NK-92 (cell line): Measurements from ENCODE around the gene TTC27.

ENCODE experiments used
- DNase-seq: peaks from one replicate; lab custom pipeline; 2025; ENCODE audit not compliant: unreplicated experiment; lab: John Stamatoyannopoulos, UW

TTC27 gene

DNA sequence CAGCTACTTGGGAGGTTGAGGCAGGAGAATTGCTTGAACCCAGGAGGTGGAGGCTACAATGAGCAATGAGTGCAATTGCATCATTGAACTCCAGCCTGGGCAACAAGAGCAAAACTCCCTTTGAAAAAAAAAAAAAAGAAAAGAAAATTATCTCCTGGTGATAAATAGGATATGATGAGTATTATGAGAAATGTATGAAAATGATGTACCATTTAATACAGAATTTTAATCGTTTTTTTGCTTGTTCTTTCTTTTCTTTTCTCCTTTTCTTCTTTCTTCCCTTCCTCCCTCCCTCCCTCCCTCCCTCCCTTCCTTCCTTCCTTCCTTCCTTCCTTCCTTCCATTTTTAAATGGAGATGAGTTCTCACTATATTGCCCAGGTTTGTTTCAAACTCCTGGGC lies 40.4 kb downstream of the TTC27 start:
- no peak for DNase-seq

DNA sequence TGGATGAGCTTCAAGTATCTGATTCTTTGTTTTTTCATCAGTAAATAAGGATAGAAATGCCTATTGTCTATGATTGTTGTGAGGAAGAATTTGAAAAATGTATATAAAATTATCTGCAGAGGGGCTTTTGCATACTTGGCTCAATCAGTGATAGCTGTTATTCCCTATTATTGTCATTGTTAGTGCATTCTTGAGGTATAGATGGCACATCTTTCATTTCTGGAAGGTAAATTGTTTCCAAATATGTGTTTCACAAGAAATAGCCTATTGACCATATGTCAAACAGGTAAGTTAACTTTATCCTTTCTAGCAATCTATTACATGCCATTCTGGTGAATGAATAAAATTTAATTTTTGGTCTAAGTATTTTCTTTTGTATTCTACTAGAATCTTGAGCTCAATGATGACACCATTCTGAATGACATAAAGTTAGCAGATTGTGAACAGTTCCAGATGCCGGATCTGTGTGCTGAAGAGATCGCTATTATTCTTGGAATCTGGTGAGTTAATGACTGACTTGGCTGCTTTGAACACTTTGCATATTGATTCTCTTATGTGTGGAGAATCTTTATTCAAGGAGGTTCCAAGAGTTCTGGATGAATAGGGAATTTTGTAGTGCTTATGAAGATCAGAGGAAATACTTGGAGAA lies 44.2 kb downstream of the TTC27 start:
- DNase-seq: no peak

DNA sequence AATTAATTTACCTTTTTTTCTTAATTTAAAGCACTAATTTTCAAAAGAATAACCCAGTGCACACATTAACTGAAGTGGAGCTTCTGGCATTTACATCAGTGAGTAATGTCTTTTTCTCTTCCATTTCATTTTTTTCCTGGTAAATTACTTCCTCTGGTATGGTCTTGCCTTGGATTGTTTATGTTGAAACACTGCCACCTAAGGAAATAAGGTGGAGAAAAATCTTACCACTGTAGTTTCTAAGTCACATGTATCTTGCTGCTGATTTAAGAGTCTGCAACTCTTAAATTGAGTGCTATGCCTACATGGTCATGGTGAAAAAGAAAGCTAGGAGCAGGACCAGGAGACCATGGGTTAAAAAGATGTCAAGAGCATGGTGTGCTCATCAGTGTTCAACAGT lies 51.0 kb downstream of the TTC27 start:
- no peak for DNase-seq

DNA sequence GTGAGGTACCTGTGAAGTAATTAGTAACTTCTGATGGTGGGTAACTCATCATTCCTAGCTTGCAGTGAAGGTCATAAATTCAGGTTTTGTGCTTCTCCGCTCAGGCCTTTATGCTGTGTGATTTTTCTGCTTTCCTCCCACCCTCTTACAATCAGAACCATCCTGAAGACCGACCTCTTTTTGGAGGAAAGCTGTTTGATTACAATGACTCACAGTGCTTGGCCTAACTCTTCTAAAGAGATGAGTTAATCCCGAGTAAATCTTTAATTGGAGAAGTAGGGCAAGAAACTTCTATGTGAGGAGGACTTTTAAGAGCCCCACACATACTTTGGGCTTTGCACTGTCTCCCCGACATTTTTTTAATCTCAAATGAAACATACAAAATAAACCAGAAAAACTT lies 53.1 kb downstream of the TTC27 start:
- DNase-seq: no peak

DNA sequence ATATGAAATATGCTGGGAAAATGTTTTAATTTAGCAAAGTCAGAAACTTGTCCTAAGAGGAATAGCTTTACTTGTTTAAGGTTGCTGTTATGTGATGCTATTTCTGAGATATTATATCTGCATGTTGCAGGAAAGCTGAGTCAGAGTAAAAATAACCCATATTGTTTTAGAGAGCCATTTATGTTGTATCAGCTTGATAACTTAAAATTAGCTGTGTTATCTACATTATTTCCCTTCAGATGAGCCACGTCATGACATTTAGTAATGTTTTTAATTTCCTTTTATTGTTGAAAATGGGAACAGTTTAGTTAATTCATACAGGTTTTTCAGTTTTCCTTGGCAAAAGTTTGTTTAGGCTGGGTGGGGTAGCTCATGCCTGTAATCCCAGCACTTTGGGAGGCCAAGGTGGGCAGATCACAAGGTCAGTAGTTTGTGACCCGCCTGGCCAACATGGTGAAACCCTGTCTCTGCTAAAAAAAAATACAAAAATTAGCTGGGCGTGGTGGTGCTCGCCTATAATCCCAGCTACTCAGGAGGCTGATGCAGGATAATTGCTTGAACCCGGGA lies 55.8 kb downstream of the TTC27 start:
- no peak for DNase-seq

DNA sequence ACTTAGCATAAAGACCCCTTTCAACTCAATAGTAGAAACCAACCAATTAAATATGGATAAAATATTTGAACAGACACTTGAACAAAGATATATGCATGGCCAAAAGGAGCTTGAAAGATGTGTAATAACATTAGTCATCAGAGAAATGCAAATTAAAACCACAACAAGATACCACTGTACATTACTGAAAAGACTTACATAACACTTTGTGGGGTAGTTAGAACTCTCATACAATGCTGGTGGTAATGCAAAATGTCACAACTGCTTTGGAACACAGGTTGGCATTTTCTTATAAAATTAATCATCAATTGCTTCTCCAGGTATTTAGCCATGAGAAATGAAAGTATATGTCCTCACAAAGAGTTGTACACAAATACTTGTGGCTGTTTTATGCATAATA lies 60.7 kb downstream of the TTC27 start:
- DNase-seq: no peak

DNA sequence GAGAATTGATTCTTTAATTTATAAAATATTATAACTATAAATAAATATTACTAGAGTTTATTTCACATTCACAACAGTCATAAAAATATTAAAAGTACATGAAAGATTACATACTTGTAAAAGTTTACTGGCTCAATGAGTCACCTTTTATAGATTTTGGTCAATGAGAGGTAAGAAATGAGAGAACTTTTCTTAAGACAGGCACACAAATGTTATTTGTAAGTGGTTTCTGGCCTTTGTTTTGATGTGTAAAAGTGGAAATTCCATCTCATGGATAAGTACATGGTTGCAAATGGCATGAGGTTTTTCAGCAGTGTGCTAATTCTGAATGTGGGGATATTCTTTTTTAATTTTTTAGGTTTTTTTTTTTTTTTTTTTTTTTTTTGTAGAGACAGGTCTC lies 63.8 kb downstream of the TTC27 start:
- no peak for DNase-seq

DNA sequence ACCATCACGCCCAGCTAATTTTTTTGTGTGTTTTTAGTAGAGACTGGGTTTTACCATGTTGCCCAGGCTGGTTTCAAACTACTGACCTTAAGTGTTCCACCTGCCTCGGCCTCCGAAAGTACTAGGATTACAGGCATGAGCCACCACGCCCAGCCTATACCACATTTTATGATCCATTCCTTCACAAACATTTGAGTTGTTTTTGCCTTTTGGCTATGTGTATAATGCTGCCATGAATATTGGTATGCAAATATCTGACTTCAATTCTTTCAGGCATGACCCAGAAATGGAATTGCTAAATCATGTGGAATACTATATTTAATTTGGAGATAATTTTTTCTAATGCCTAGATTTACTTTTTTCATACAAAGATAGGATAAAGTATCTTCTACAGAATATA lies 68.6 kb downstream of the TTC27 start:
- no peak for DNase-seq

DNA sequence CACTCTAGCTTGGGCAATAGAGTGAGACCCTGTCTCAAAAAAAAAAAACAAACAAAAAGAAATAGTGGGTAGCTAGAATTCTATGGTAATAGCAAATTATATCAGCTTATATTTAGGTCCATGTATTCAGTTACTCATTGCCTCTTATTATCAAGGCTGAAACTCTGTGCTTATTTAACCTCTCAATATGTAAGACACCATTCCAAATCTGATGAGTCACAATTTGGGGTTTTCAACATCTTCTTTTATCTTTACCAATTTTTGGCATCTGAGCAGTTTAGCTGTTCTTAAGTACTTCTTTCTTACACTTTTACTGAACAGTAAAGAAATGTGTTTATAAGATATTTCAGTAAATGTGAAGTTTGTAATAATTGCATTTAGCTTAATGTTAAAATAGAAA lies 69.3 kb downstream of the TTC27 start:
- no peak for DNase-seq

DNA sequence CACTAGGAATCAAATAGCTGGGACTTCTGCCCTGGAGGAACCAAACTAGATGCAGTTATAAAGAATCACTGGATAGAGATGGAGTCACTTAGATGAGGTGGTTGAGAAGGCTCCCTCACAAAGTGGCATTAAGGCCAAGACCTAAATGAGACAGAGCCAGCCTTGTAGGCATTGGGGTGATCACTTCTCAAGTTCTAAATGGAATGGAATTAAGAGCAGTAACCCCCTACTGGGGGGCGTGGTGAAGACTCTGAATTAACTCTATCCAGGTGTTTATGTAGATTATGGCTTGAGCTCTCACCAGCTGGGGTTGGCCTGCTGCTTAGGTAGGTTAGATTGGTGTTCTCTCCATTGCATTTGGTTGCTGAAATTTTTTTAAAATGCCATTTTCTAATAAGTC lies 71.3 kb downstream of the TTC27 start:
- DNase-seq: no peak

DNA sequence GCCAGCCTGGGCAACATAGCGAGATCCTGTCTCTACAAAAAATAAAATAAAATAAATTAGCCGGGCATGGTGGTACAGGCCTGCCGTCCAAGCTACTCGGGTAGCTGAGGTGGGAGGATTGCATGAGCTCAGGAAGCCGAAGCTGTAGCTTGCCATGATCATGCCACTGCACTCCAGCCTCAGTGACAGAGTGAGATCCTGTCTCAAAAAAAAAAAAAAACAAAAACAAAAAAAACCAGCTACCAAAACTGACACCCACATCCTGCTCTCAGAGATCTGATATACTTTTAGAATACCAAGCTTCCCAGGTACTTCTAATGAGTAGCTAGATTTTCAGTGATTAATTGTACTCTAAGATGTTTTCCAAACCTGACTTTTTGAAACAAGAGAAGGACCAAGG lies 74.0 kb downstream of the TTC27 start:
- no peak for DNase-seq

DNA sequence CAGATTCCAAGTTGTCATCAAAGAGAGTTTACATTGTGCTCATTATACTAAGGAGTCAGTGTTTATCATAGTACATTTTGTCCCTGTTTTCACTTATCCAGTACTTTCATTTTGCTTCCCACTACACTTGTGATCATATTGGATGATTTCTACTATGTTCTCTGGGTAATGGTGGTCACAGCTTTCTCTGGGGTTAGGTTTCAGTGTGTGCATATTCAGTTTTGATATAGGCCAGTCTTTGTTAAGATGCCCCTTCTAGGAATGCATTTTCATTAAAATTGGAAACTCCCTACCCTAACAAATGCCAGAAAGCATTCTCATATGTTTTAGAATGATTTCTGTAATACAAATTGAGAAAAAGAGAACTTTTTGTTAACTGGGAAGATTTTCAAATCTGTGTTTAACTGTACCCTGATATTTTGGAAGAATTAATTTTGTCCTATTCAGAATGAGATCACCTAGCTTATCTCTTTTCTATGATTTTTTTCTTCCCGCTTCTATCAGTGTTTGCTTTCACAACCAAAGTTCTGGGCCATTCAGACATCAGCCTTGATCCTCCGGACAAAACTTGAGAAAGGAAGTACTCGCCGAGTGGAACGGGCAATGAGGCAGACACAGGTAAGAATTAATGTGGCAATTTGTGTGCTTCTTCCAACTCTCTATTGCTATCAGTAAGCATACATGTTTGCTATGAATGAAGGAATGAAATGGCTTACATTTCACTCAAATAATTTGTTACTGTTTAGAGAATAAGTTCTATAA lies 74.6 kb downstream of the TTC27 start:
- no peak for DNase-seq

DNA sequence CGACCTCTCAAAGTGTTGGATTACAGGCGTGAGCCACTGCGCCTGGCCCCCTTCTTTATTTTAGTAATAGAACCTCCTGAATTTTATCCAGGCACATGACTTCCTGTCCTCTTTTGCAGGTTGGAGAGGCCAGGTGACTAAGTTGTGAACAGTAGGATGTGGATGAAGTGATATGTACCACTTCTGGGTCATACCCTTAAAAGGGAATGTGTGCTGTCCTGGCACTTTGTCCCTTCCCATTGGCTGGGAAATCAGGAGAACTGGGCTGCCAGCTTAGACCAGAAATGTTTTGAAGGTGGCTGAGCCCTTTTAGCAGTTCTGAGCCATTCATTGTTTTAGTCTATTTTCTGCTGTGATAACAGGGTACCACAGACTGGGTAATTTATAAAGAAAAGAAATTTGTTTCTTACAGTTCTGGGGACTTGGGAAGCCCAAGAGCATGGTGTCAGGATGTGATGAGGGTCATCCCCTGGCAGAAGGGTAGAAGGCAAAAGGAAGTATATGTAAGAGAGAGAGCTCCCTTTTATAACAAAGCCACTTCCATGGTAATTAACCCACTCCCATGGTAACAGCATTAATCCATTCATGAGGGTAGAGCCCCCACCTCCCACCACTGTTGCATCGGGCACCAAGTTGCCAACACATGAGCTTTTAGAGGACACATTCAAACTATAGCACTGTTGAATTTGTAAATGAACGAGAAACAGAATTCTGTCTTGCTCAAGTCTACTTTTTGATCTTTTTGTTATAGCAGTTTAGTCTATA lies 79.1 kb downstream of the TTC27 start:
- DNase-seq: no peak

DNA sequence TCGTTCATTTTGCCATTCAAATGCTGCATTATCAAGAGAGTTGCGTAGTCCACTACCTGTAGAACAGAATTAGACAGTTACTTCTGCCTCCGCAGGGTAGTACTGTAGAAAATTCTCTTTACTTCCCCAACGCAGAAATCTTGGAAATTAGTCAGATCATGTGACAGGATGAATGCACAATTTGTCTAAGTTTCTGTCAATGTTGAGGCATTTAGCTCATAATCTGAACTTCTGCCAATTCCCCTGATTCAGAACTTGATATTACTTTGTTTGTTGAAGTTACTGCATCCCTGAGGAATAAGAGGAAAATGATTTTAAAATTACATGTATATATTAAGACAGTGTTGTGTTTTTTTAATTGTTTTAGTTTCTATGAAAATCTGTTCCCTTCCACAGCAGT lies 83.4 kb downstream of the TTC27 start:
- no peak for DNase-seq

DNA sequence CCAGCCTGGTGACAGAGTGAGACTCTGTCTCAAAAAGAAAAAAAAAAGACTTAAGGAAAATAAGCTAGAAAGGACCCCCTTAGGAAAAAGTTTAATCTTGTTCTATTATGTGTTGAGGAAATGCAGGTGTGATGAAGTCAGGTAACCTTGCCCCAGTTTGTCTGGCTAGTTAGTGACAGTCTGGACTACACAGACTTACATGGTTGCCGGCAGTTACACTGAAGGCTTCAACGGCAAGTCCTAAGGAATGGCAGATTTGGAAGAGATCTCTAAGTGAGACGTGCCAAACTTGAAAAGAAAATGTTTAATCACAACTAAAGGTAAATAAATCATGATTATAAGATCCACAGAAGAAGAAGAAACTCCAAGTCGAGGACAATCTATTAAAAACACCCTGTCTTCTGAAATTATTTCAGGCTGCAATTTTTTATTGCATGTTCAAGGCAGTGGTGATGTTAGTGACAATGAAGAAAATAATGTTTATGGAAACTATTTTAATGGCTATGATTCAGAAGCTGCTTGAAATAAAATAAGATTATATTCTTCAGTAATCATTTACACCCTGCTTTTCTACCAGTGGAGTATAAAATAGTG lies 84.2 kb downstream of the TTC27 start:
- DNase-seq: no peak

DNA sequence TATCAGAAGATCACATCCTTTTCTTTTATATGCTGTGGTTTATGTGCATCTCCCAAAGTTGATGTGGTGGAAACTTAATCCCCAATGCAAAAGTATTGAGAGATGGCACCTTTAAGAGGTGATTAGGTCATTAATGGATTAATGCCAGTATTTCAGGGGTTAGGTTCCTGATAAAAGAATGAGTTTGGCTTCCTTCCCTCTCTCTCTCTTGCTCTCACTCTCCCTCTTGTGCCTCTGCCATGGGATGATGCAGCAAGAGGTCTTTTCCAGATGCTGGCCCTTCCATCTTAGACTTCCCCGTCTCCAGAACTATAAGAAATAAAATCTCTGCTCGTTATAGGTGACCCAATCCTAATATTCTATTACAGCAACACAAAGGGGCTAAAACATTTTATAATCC lies 85.0 kb downstream of the TTC27 start:
- no peak for DNase-seq

DNA sequence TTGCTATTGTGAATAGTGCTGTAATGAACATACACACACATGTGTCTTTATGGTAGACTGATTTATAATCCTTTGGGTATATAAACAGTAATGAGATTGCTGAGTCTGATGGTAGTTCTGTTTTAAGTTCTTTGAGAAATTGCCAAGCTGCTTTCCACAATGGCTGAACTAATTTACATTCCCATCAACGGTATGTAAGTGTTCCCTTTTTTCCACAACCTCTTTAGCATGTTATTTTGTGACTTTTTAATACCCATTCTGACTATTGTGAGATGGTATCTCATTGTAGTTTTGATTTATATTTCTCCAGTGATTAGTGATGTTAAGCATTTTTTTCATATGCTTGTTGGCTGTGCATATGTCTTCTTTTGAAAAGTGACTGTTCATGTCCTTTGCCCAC lies 86.7 kb downstream of the TTC27 start:
- no peak for DNase-seq

DNA sequence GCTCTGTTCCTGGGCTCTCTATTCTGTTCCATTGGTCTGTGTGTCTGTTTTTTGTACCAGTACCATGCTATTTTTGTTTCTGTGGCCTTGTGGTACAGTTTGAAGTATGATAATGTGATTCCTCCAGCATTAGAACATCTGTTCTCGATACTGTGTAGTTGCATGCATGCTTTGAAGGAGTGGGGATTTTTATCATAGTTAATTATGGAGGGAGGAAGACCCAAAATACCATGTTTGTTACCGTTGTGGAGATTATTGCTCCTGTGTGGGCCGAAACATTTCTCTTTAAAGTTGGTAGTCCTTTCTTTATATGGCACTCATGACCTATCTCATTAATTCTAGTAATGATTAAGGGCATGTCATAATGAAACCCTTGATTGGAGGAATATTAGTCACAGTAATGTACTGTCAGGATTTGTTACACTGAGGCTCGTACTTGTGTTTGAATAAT lies 87.6 kb downstream of the TTC27 start:
- DNase-seq: no peak

DNA sequence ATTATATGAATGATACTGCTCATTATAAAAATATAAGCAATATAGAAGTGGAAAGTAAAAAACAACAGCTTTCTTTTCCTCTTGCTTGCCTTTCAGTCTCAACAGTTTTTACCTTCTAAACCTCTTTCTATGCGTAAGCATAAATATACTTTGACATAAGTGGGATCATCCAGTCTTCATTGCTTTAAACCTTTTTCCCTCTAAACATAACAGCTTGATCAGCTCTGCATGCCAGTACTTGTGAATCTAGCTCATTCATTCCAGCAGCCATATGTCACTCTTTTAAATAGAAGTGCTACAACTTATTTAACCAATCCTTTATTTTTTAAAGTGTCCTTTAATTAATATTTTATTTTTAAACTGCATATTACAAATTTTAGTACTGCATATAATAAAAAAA lies 88.1 kb downstream of the TTC27 start:
- DNase-seq: no peak

DNA sequence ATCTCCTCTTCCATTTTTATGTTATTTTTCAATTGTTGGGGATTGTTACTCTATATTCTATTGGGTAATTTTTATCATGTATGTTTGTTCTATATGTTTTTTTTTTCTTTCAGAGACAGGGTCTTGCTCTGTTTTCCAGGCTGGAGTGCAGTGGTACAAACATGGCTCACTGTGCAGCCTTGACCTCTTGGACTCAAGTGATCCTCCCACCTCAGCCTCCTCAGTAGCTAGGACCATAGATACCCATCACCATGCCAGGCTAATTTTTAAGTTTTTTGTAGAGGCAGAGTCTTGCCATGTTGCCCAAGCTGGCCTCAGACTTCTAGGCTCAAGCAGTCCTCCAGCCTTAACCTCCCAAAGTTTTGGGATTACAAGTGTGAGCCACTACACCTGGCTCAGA lies 88.7 kb downstream of the TTC27 start:
- DNase-seq: no peak

DNA sequence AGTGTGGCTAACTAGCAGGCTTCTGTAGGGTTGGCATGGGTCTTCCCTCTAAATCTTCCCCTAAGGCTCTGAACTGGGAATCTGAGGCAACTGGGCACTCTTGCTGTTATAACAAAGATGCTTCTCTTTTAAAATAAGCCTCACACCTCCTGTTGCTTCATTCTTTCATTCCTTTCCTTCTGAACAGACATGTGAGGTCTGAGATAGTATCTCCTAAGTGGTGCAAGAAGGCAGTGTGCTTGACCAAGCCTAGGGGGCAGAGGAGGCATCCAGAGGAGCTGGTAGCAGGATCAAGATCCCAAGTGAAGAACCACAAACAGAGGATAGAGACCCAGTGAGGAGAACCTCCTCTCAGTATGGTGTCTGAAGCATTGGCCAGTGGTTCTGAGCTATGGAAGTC lies 90.9 kb downstream of the TTC27 start:
- DNase-seq: no peak
